ENCODE data around the gene AGAP1. TPM values are rescaled to one million over a fixed set of nuclear protein-coding genes. Genes with fewer than 3 reads are reported as not detected.

Gene AGAP1
- total and polyA plus RNA-seq, 2 donors (not counting 3 experiments of a cell fraction or from before 2014, with no cell fraction given), result 10.2 to 20.9 TPM

DNA sequence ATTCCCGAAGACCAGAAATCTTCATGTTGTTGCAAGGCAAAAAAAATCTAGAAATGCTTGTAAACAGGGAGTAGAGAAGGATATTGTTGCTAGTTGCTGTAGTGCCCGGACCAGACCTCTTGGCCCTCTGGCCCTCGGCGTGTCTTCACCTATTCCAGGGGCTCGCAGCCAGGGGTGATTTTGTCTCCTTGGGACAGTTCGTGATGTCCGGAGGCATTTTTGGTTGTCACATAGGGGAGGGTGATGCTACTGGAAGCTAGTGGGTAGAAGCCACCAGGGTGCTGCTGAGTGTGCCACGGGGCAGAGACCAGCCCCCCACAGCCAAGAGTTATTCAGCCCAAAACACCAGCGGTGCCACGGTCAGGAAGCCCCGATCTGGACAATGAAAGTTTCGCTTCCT lies 443.7 kb downstream of the AGAP1 start:
- no TSS peak for BruUV-seq (replicated peaks)
- CTCF ChIA-PET, result interaction anchor here (0.9 to 1.8 kb wide), 8 partner anchors 10 to 243 kb away, joined by 3 to 19 read pairs (median 5); no protein-coding TSS in a partner anchor
- H3K27me3 ChIP-seq (ENCODE audit: control insufficient read depth in 2 of 2, insufficient read depth in 2 of 2, low read length in 2 of 2), result no peaks in the 10 kb centered on the region
- H3K4me2 ChIP-seq (ENCODE audit: insufficient read depth, low read length), result no peak overlapping the region
- dilution Hi-C loops (cut with MboI; ENCODE audit: extremely low pct_ligation_motif_present, low sequenced_read_pairs), result no loop called here
- H3K27ac ChIP-seq (ENCODE audit: insufficient read depth, low read depth, low read length), result no peak overlapping the region
- no peaks in the 10 kb centered on the region for H3K9me1 ChIP-seq (replicated peaks; ENCODE audit: control insufficient read depth, extremely low read depth, insufficient read depth, low read length)
- no peak for TF ChIP-seq JUN (IDR thresholded peaks at IDR 0.05; ENCODE audit: borderline replicate concordance, insufficient read depth, insufficient read length, low read depth)
- no peak for TF ChIP-seq FOS (IDR thresholded peaks at IDR 0.05; ENCODE audit: borderline replicate concordance, insufficient read depth, low read length)
- TF ChIP-seq, protein P1, sequence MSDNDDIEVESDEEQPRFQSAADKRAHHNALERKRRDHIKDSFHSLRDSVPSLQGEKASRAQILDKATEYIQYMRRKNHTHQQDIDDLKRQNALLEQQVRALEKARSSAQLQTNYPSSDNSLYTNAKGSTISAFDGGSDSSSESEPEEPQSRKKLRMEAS (IDR thresholded peaks at IDR 0.05; ENCODE audit: insufficient read depth, insufficient read length), result no peak
- TF ChIP-seq GATA2 (IDR thresholded peaks at IDR 0.05; ENCODE audit: insufficient read depth, insufficient read length, low read depth, low read length), result no peak
- no peak for TF ChIP-seq MYC (IDR thresholded peaks at IDR 0.05; ENCODE audit: low read depth, low read length)
- no peak for TF ChIP-seq EZH2 (IDR thresholded peaks at IDR 0.05; ENCODE audit: borderline replicate concordance, low read depth, low read length, severe bottlenecking)
- TF ChIP-seq POLR2A (IDR thresholded peaks at IDR 0.05; ENCODE audit: low read depth, low read length), result no peak
- TF ChIP-seq, protein P2, sequence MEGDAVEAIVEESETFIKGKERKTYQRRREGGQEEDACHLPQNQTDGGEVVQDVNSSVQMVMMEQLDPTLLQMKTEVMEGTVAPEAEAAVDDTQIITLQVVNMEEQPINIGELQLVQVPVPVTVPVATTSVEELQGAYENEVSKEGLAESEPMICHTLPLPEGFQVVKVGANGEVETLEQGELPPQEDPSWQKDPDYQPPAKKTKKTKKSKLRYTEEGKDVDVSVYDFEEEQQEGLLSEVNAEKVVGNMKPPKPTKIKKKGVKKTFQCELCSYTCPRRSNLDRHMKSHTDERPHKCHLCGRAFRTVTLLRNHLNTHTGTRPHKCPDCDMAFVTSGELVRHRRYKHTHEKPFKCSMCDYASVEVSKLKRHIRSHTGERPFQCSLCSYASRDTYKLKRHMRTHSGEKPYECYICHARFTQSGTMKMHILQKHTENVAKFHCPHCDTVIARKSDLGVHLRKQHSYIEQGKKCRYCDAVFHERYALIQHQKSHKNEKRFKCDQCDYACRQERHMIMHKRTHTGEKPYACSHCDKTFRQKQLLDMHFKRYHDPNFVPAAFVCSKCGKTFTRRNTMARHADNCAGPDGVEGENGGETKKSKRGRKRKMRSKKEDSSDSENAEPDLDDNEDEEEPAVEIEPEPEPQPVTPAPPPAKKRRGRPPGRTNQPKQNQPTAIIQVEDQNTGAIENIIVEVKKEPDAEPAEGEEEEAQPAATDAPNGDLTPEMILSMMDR (IDR thresholded peaks at IDR 0.05; ENCODE audit: extremely low read depth in 1 of 2, insufficient read depth in 1 of 2, low read depth in 1 of 2, low read length in 2 of 2), result no peak
- TF ChIP-seq POLR2AphosphoS5 (IDR thresholded peaks at IDR 0.05; ENCODE audit: insufficient read depth, low read depth, low read length), result no peak
- no peaks in the 10 kb centered on the region for H3K79me2 ChIP-seq (ENCODE audit: control insufficient read depth, insufficient read depth, low read length)
- no peaks in the 10 kb centered on the region for H3K4me1 ChIP-seq (ENCODE audit: control insufficient read depth, extremely low read depth, insufficient read depth, low read length)
- POLR2A ChIA-PET, result no interaction called here
- no peak overlapping the region for H3K9ac ChIP-seq (replicated peaks; ENCODE audit: extremely low read depth, insufficient read depth, low read length)
- H3K36me3 ChIP-seq (ENCODE audit: control insufficient read depth in 2 of 2, extremely low read depth in 1 of 2, insufficient read depth in 2 of 2, low read length in 2 of 2), result no peaks in the 10 kb centered on the region
- H4K20me1 ChIP-seq (replicated peaks; ENCODE audit: control insufficient read depth, extremely low read depth, insufficient read depth, low read length), result no peaks in the 10 kb centered on the region
- H2AFZ ChIP-seq (ENCODE audit: low read depth, low read length), result no peak overlapping the region
- FAIRE-seq (no peak), DNase-seq (ENCODE audit: low read depth, low spot score) (no peak)
- intact Hi-C loops (cut with micrococcal nuclease), result no loop called here
- H3K9me3 ChIP-seq (replicated peaks; ENCODE audit: control insufficient read depth, insufficient read depth, low read length), result no peaks in the 10 kb centered on the region
- no peak overlapping the region for H3K4me3 ChIP-seq (replicated peaks in 1 of 3; ENCODE audit: insufficient read depth in 1 of 3, low read depth in 1 of 3, low read length in 3 of 3)

All from endothelial cell of umbilical vein (primary cell).